Fibroblast of skin of right biceps (primary cell): ENCODE results near the gene TEX48.

Experiments
- DNase-seq: peaks from one replicate; pipeline ENCODE4 v3.0.0-alpha.2; 2013

Gene TEX48

GRCh38 chr9:114619191-114619761, 62.7 kb downstream of the TEX48 start:
- no peak for DNase-seq

- no peak for DNase-seq
Observed at GRCh38 chr9:114616684-114617520, 65.1 kb downstream of the TEX48 start.
